WERI-Rb-1 (cell line): ENCODE measurements around the gene LDB3.

Experiments
- DNase-seq: peaks from one replicate; pipeline ENCODE4 v3.0.0-alpha.2; 2020
- H3K27ac ChIP-seq: fragments of 250-450 bp; sonication (Bioruptor Pico); 2 replicates; pipeline ENCODE4 v1.5.1; 2020; ENCODE audit warnings: mild to moderate bottlenecking, moderate library complexity
- H3K27me3 ChIP-seq: fragments of 250-450 bp; sonication (Bioruptor Pico); 2 replicates; pipeline ENCODE4 v1.5.1; 2021; ENCODE audit warnings: mild to moderate bottlenecking, low read depth, moderate library complexity; ENCODE audit not compliant: insufficient read depth, severe bottlenecking
- H3K36me3 ChIP-seq: fragments of 250-450 bp; sonication (Bioruptor Pico); 2 replicates; pipeline ENCODE4 v1.5.1; 2020; ENCODE audit warnings: mild to moderate bottlenecking, moderate library complexity
- H3K4me3 ChIP-seq: 2 replicates; pipeline ENCODE4 v1.5.1; 2011; ENCODE audit warnings: low read depth, mild to moderate bottlenecking, control low read depth, low read length
- H3K9me3 ChIP-seq: fragments of 250-450 bp; sonication (Bioruptor Pico); 2 replicates; pipeline ENCODE4 v1.5.1; 2021; ENCODE audit warnings: mild to moderate bottlenecking, moderate library complexity; ENCODE audit not compliant: severe bottlenecking
- CTCF ChIP-seq: IDR thresholded peaks from 2 replicates; pipeline ENCODE4 v1.5.1; 2011; ENCODE audit warnings: low read depth, mild to moderate bottlenecking, control low read depth, inconsistent platforms, low read length

LDB3 gene

GRCh38 chr10:86635402-86635801 is 32.9 kb upstream of the LDB3 start:
- Histone ChIP-seq H3K4me3 (no peak overlapping the region), H3K27ac (no peak overlapping the region), H3K27me3 (no peaks in the 10 kb centered on the region), H3K36me3 (no peaks in the 10 kb centered on the region), H3K9me3 (no peaks in the 10 kb centered on the region)
- no peak for DNase-seq
- TF ChIP-seq CTCF = no peak

DNA sequence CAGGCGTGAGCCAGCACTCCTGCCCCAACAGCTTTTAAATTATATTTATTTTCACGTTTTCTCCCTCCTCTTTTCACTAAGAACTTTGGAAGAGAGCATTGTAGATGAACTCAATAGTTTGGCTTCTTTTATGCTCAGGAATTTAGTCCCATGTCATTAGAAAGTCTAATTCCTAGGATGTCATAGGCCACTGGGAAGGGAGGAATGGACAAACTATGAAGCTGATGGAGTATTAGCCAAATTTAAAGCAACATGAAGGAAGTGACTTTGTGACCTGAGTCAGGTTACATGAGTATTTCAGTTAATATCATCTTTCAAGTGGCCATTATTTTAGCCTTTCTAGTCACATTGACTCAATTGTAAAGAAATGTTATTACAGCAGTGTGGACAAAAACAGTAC is 32.0 kb upstream of the LDB3 start:
- H3K36me3 ChIP-seq = no peaks in the 10 kb centered on the region
- no peak overlapping the region for H3K4me3 ChIP-seq
- H3K27me3 ChIP-seq = no peaks in the 10 kb centered on the region
- DNase-seq = no peak
- no peak for TF ChIP-seq CTCF
- peaks cover 2% of the 10 kb centered on the region for H3K9me3 ChIP-seq
- H3K27ac ChIP-seq = no peak overlapping the region

DNA sequence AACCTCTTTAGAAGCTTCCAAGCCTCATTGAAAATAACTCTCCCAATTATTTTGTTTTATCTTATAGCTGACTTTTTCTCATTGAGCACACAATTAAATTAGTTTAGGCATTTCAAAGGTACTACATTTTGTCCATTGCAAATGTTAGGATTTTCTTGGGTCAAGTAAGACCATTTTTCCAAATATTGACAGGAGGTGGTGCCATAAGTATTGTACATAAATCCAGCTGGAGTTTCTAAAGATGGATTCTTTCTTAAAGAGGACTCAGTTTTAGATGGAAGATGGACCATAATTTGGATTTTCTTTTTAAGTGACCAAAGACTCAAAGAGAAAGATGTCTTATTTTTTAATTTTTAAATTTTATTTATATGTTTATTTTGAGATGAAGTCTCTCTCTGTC is 26.3 kb upstream of the LDB3 start:
- no peak for TF ChIP-seq CTCF
- no peak for DNase-seq
- Histone ChIP-seq H3K27ac (no peak overlapping the region), H3K36me3 (no peaks in the 10 kb centered on the region), H3K4me3 (no peak overlapping the region), H3K27me3 (no peaks in the 10 kb centered on the region), H3K9me3 (peaks cover 6% of the 10 kb centered on the region)

DNA sequence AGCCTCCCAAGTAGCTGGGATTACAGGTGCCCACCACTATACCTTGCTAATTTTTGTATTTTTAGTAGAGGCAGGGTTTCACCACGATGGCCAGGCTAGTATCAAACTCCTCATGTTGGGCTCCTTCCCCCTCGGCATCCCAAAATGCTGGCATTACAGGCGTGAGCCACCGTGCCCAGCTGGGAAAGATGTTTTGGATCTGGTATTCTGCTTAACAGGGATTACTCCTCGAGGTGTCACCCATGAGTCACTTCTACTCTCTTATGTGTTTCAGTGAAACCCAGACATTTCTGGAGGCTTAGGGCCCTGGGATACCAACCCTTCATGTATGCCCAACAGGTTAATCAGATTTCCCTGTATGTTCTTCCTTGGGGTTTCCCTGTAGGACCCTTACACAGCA is 25.8 kb upstream of the LDB3 start:
- DNase-seq = no peak
- H3K27ac ChIP-seq = no peak overlapping the region
- no peak overlapping the region for H3K4me3 ChIP-seq
- peaks cover 6% of the 10 kb centered on the region for H3K9me3 ChIP-seq
- no peaks in the 10 kb centered on the region for H3K36me3 ChIP-seq
- no peak for TF ChIP-seq CTCF
- H3K27me3 ChIP-seq = no peaks in the 10 kb centered on the region

- peak; percentile 63; the same call in 1 of the 2 replicates for TF ChIP-seq CTCF
- H3K27ac ChIP-seq = no peak overlapping the region
- no peak overlapping the region for H3K4me3 ChIP-seq
Observed at GRCh38 chr10:86644152-86644793, 24.0 kb upstream of the LDB3 start.

More at GRCh38 chr10:86644152-86644793, 24.0 kb upstream of the LDB3 start:
- Histone ChIP-seq H3K27me3 (no peaks in the 10 kb centered on the region), H3K9me3 (peaks cover 6% of the 10 kb centered on the region), H3K36me3 (no peaks in the 10 kb centered on the region)
- DNase-seq = peak; percentile 45
